SU-DHL-6 (cell line): ENCODE results near the gene TEX36.

ENCODE experiments used
- H2AFZ ChIP-seq: fragments of 200-600 bp; sonication (generic); 2 replicates; pipeline ENCODE4 v1.6.1; 2014; ENCODE audit warnings: low read depth, mild to moderate bottlenecking, moderate library complexity, mixed read lengths, antibody characterized with exemption, low read length; ENCODE audit not compliant: severe bottlenecking
- H3F3A ChIP-seq: fragments of 200-600 bp; shearing (Covaris generic); 2 replicates; pipeline ENCODE4 v1.6.0; 2016; ENCODE audit warnings: antibody characterized with exemption, mild to moderate bottlenecking; ENCODE audit not compliant: insufficient read depth
- H3K27ac ChIP-seq: fragments of 200-600 bp; sonication (generic); 2 replicates; pipeline ENCODE4 v1.5.1; 2016; ENCODE audit warnings: low read depth, mild to moderate bottlenecking, low read length, moderate library complexity, mixed read lengths
- H3K27me3 ChIP-seq: fragments of 200-600 bp; sonication (generic), shearing (Covaris generic); 2 replicates; pipeline ENCODE4 v1.6.0; 2014; ENCODE audit warnings: mild to moderate bottlenecking, low read length
- H3K36me3 ChIP-seq: fragments of 200-600 bp; sonication (generic); 2 replicates; pipeline ENCODE4 v1.6.1; 2014; ENCODE audit warnings: mild to moderate bottlenecking, low read length, mixed read lengths
- H3K4me2 ChIP-seq: fragments of 300-600, 200-600 bp; shearing (Covaris generic), sonication (generic); 2 replicates; pipeline ENCODE4 v1.6.0; 2014; ENCODE audit warnings: low read length, low read depth, mild to moderate bottlenecking; ENCODE audit not compliant: poor library complexity, severe bottlenecking
- H3K4me3 ChIP-seq: fragments of 200-600 bp; sonication (generic); 2 replicates; pipeline ENCODE4 v1.5.1; 2014; ENCODE audit warnings: antibody characterized with exemption, low read length, mild to moderate bottlenecking, mixed read lengths; ENCODE audit not compliant: insufficient read depth, poor library complexity, severe bottlenecking
- H3K79me2 ChIP-seq: fragments of 200-600 bp; sonication (generic); 2 replicates; pipeline ENCODE4 v1.6.1; 2014; ENCODE audit warnings: mild to moderate bottlenecking, low read length, moderate library complexity; ENCODE audit not compliant: insufficient read depth
- H3K9ac ChIP-seq: fragments of 200-600 bp; sonication (generic); 2 replicates; pipeline ENCODE4 v1.7.0; 2014; ENCODE audit warnings: mild to moderate bottlenecking, low read length
- H3K9me2 ChIP-seq: fragments of 200-600 bp; sonication (generic); replicated peaks from 2 replicates; pipeline ENCODE4 v1.6.1; 2014; ENCODE audit warnings: low read length; ENCODE audit not compliant: insufficient read depth
- H3K9me3 ChIP-seq: fragments of 200-600 bp; sonication (generic); 2 replicates; pipeline ENCODE4 v1.6.1; 2014; ENCODE audit warnings: low read length, mixed read lengths; ENCODE audit not compliant: insufficient read depth
- H4K20me1 ChIP-seq: fragments of 200-600 bp; sonication (generic); 2 replicates; pipeline ENCODE4 v1.6.1; 2014; ENCODE audit warnings: low read depth, mild to moderate bottlenecking, antibody characterized with exemption, low read length, moderate library complexity, mixed read lengths
- CTCF ChIP-seq: fragments of 200-600 bp; sonication (generic); IDR thresholded peaks from one replicate; pipeline ENCODE4 v1.5.1; 2017; ENCODE audit warnings: antibody characterized with exemption, mild to moderate bottlenecking, low read length, moderate library complexity; ENCODE audit not compliant: insufficient read depth, poor library complexity, severe bottlenecking
- EZH2phosphoT487 ChIP-seq: fragments of 200-600 bp; sonication (generic), shearing (Covaris generic); conservative IDR thresholded peaks from 2 replicates; pipeline ENCODE4 v1.6.1; 2018; ENCODE audit warnings: mild to moderate bottlenecking, antibody characterized with exemption, low read length, moderate library complexity, mixed read lengths

The TEX36 gene

DNA sequence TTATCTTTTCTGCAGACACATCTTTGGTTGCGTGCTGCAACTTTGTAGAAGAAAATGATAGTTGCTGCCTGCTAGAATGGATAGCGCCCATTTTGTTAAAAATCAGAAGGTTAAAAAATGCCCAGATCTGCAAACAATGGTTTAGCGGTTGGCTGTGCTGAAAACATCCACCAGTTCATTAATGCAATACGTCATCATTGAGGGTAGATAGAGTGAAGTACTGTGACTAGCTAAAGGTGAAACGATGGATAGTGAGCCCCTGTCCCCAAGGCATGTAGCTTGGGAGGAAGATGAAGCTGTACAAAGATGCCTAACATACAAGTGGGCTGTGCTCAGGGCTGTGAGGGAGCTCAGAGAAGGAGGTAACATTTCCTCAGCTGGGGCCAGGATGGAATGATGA lies 48.4 kb downstream of the TEX36 start:
- no peak overlapping the region for H3K9ac ChIP-seq
- H2AFZ ChIP-seq = no peak overlapping the region
- H3K79me2 ChIP-seq = no peaks in the 10 kb centered on the region
- H3K4me3 ChIP-seq = no peak overlapping the region
- H3K4me2 ChIP-seq = no peak overlapping the region
- no peaks in the 10 kb centered on the region for H3K36me3 ChIP-seq
- H3K27me3 ChIP-seq = no peaks in the 10 kb centered on the region
- H3K27ac ChIP-seq = no peak overlapping the region
- no peak for TF ChIP-seq EZH2phosphoT487
- no peak for TF ChIP-seq CTCF
- H3K9me2 ChIP-seq = no peaks in the 10 kb centered on the region
- H3K9me3 ChIP-seq = no peaks in the 10 kb centered on the region
- H3F3A ChIP-seq = no peaks in the 10 kb centered on the region
- no peaks in the 10 kb centered on the region for H4K20me1 ChIP-seq

DNA sequence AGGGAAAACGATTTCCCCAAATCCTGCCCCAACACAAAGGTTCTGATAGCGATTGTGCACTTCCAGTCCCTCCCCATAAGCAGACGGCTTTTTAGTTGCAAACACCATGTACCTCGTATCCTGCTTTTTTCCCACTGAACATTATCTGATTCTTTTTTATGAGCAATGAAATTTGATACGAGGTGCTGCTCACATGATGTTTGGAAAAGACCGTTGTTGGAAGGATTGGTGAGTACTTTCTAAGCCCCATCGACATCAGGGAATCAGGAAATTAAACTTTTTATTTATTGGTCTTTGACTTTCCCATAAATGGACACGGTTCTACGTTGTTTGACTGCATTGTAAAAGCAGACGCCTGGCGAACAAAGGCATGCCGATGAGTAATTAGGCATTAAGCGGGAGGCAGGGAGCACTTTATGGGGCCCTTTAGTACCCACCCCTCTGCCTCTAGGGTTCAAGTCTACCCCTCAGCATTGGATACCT lies 49.4 kb downstream of the TEX36 start:
- Histone ChIP-seq H3K9ac (no peak overlapping the region), H2AFZ (no peak overlapping the region), H3K4me3 (no peak overlapping the region)

GRCh38 chr10:125631806-125632205 lies 51.2 kb downstream of the TEX36 start:
- H3F3A ChIP-seq = no peaks in the 10 kb centered on the region
- TF ChIP-seq EZH2phosphoT487 (no peak), CTCF (no peak)
- H3K27ac ChIP-seq = no peak overlapping the region
- no peaks in the 10 kb centered on the region for H3K27me3 ChIP-seq
- H4K20me1 ChIP-seq = no peaks in the 10 kb centered on the region
- no peak overlapping the region for H3K9ac ChIP-seq
- H3K9me2 ChIP-seq = no peaks in the 10 kb centered on the region
- H3K4me2 ChIP-seq = no peak overlapping the region
- H3K79me2 ChIP-seq = no peaks in the 10 kb centered on the region
- no peak overlapping the region for H3K4me3 ChIP-seq
- H2AFZ ChIP-seq = no peak overlapping the region
- no peaks in the 10 kb centered on the region for H3K9me3 ChIP-seq
- no peaks in the 10 kb centered on the region for H3K36me3 ChIP-seq

More for the DNA sequence above, 49.4 kb downstream of the TEX36 start:
- Histone ChIP-seq H3K36me3 (no peaks in the 10 kb centered on the region), H3K27me3 (no peaks in the 10 kb centered on the region), H3K4me2 (no peak overlapping the region), H3K79me2 (no peaks in the 10 kb centered on the region), H4K20me1 (no peaks in the 10 kb centered on the region), H3K27ac (no peak overlapping the region), H3F3A (no peaks in the 10 kb centered on the region), H3K9me3 (no peaks in the 10 kb centered on the region), H3K9me2 (no peaks in the 10 kb centered on the region)
- TF ChIP-seq CTCF (no peak), EZH2phosphoT487 (no peak)
